Activated B cell treated with CpG ODN at 0.5 μM for 24 hours (primary cell): ENCODE results near the gene RAP1GDS1. TPM values are rescaled to one million over a fixed set of nuclear protein-coding genes. Genes with fewer than 3 reads are reported as not detected.

Experiments used
- ATAC-seq: fragments of 200-7000 bp; cut with Tn5 transposase; one replicate; pipeline ENCODE4 v1.10.0; 2021; ENCODE audit warnings: low read depth, mild to moderate bottlenecking, moderate library complexity
- CTCF ChIA-PET: fragments of 350-600 bp; sonication (Branson Sonifier 250); formaldehyde crosslinking; loops from one replicate; lab custom pipeline; 2021; ENCODE audit warnings: antibody characterized with exemption; lab: Charles Lee
- POLR2A ChIA-PET: fragments of 350-600 bp; sonication (Branson Sonifier 250); formaldehyde crosslinking; loops from one replicate; lab custom pipeline; 2021; ENCODE audit warnings: antibody characterized with exemption; lab: Charles Lee
- DNase-seq: peaks from one replicate; pipeline ENCODE4 v3.0.0; 2022
- H3K27ac Mint-ChIP-seq: one replicate; pipeline ENCODE4 v1.8.0; 2020; ENCODE audit warnings: mixed read lengths
- H3K27me3 Mint-ChIP-seq: one replicate; pipeline ENCODE4 v1.8.0; 2021; ENCODE audit warnings: mixed read lengths
- H3K36me3 Mint-ChIP-seq: one replicate; pipeline ENCODE4 v1.8.0; 2021; ENCODE audit warnings: low read depth, mixed read lengths
- H3K4me1 Mint-ChIP-seq: one replicate; pipeline ENCODE4 v1.8.0; 2021; ENCODE audit warnings: mixed read lengths
- H3K4me3 Mint-ChIP-seq: one replicate; pipeline ENCODE4 v1.8.0; 2020; ENCODE audit warnings: mild to moderate bottlenecking, mixed read lengths
- H3K9me3 Mint-ChIP-seq: one replicate; pipeline ENCODE4 v1.8.0; 2020; ENCODE audit warnings: mixed read lengths
- intact Hi-C: fragments of 100-400 bp; cut with micrococcal nuclease; formaldehyde crosslinking; loops from one replicate; pipeline ENCODE4 v1.15.1; 2024
- total RNA-seq: library from RNA; stranded (reverse); gene quantifications from 2 replicates; pipeline ENCODE4 v1.2.3, GENCODE V29; 2022
- TF ChIP-seq, protein P1 (sequence below): fragments of 200-600 bp; IDR thresholded peaks from one replicate; pipeline ENCODE4 v1.8.0; 2022; ENCODE audit warnings: antibody characterized with exemption, mild to moderate bottlenecking

Gene RAP1GDS1
- total RNA-seq, 1 donor from 2014 or later = 54.6 TPM

DNA sequence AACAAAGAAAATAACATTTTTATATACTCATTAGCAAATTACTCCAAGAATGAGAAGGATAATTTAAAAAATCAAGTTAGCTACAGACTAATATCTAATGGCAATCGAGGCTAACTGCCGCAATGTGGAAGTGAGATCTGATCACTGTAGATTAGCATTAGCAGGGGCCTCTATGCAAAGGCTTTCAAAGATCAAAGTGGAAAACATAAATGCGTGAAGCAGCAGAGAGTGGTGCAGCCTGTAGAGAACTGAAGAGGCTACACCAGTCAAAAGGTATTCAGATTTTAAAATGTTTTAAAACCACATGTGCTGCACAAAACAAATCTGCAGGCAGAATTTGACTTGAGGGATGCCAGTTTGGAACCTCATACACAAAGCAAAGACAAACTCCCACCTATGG, 24.0 kb upstream of the RAP1GDS1 start:
- ATAC-seq (no peak), DNase-seq (no peak)
- POLR2A ChIA-PET = no interaction called here
- Mint-ChIP-seq H3K27me3 (peaks cover 4% of the 10 kb centered on the region), H3K36me3 (no peaks in the 10 kb centered on the region), H3K4me3 (no peak overlapping the region), H3K27ac (no peak overlapping the region), H3K9me3 (no peaks in the 10 kb centered on the region), H3K4me1 (no peaks in the 10 kb centered on the region)
- intact Hi-C loops = no loop called here
- TF ChIP-seq, protein P1, sequence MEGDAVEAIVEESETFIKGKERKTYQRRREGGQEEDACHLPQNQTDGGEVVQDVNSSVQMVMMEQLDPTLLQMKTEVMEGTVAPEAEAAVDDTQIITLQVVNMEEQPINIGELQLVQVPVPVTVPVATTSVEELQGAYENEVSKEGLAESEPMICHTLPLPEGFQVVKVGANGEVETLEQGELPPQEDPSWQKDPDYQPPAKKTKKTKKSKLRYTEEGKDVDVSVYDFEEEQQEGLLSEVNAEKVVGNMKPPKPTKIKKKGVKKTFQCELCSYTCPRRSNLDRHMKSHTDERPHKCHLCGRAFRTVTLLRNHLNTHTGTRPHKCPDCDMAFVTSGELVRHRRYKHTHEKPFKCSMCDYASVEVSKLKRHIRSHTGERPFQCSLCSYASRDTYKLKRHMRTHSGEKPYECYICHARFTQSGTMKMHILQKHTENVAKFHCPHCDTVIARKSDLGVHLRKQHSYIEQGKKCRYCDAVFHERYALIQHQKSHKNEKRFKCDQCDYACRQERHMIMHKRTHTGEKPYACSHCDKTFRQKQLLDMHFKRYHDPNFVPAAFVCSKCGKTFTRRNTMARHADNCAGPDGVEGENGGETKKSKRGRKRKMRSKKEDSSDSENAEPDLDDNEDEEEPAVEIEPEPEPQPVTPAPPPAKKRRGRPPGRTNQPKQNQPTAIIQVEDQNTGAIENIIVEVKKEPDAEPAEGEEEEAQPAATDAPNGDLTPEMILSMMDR = no peak
- CTCF ChIA-PET = no interaction called here

DNA sequence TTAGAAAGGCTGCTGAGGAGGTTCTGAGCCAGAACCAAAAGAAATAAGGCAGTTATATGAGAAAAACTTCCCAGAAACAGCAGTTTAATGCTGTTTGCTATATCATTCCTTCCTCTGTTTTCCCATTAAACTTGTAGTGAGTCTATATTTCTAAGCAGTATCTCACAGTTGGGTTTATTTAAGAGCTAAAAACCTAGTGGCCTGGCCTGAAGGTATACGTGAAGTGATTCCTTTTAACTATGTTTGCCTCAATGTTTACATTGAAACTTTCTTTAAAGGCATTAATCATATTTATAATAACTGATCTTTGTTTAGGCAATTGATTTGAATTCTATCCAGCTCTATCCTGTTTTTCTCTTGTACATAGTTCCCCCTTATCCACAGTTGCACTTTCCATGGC, 19.1 kb upstream of the RAP1GDS1 start:
- Mint-ChIP-seq H3K27ac (no peak overlapping the region), H3K27me3 (peaks cover 7% of the 10 kb centered on the region), H3K36me3 (no peaks in the 10 kb centered on the region), H3K4me1 (no peaks in the 10 kb centered on the region), H3K9me3 (no peaks in the 10 kb centered on the region), H3K4me3 (no peak overlapping the region)
- ChIA-PET CTCF (no interaction called here), POLR2A (no interaction called here)
- TF ChIP-seq, protein P1 = no peak
- ATAC-seq (no peak), DNase-seq (no peak)
- intact Hi-C loops = no loop called here

DNA sequence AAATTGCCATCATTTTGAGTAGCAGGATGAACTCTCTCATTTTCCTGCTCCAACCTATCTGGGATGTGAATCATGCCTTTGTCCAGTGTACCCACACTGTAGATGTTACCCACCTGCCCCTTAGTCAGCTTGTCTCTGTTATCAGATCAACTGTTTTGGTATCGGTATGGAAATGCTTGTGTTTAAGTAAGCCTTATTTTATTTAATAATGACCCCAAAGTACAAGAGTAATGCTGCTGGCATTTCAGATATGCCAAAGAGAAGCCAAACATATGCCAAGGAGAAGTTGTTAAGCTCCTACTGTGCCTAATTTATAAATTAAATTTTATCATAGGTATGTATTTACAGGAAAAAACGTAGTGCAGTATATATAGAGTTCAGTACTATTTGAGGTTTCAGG, 18.6 kb upstream of the RAP1GDS1 start:
- intact Hi-C loops = no loop called here
- TF ChIP-seq, protein P1 = no peak
- ChIA-PET POLR2A (no interaction called here), CTCF (no interaction called here)
- Mint-ChIP-seq H3K36me3 (no peaks in the 10 kb centered on the region), H3K27ac (no peak overlapping the region), H3K4me3 (no peak overlapping the region), H3K4me1 (no peaks in the 10 kb centered on the region), H3K9me3 (no peaks in the 10 kb centered on the region), H3K27me3 (peaks cover 7% of the 10 kb centered on the region)
- ATAC-seq = no peak
- DNase-seq = no peak

DNA sequence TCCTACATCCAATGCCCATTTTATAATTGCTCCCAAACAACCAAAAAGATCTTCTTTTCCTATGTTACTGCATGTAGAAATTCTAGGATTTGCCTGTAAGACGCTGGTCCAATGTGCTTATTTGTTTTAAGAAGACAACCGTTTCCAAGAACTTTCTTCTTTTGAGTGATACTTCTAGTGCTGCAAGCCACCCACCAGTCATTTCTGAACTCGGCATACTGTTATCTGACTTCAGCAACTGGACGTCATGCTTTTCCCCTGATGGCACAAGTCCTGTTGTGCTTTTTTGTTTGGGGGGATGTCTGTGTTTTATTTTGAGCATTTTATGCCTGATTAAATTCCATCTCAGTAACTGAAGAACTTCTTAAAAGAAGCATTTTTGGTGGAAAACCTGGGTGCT, 16.0 kb upstream of the RAP1GDS1 start:
- Mint-ChIP-seq H3K36me3 (no peaks in the 10 kb centered on the region), H3K27ac (no peak overlapping the region), H3K4me3 (no peak overlapping the region), H3K9me3 (no peaks in the 10 kb centered on the region), H3K27me3 (peaks cover 4% of the 10 kb centered on the region), H3K4me1 (no peaks in the 10 kb centered on the region)
- TF ChIP-seq, protein P1 = no peak
- CTCF ChIA-PET = no interaction called here
- DNase-seq = no peak
- intact Hi-C loops = no loop called here
- ATAC-seq = no peak
- POLR2A ChIA-PET = no interaction called here

DNA sequence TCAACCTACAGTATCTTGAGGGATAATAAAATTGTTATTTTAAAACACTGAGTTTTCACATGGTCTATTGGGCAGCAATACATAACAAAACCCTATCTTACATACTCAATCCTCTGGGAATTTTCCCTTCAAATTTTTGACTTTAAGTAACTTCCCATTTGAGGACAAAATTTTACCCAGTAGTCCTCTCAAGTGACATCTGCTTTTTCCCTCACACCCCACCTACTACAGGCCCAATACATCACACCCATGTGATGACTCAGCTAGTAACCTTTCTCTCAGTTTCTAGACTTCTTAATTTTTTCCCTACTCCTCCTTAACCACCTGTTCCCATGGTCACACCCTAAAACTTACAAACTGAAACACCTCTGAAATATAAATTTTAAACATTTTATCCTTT, 12.2 kb upstream of the RAP1GDS1 start:
- peaks cover 3% of the 10 kb centered on the region for H3K27me3 Mint-ChIP-seq
- H3K4me1 Mint-ChIP-seq = no peaks in the 10 kb centered on the region
- H3K36me3 Mint-ChIP-seq = no peaks in the 10 kb centered on the region
- intact Hi-C loops = no loop called here
- ATAC-seq = no peak
- CTCF ChIA-PET = no interaction called here
- H3K9me3 Mint-ChIP-seq = no peaks in the 10 kb centered on the region
- POLR2A ChIA-PET = interaction anchor here (1.0 kb wide), 1 partner anchor 12 kb away, joined by 5 read pairs; the partner anchor contains the start of gene RAP1GDS1
- TF ChIP-seq, protein P1 = no peak
- no peak overlapping the region for H3K27ac Mint-ChIP-seq
- no peak overlapping the region for H3K4me3 Mint-ChIP-seq
- DNase-seq = no peak
